SK-MEL-5 (cell line): ENCODE measurements around the gene PAX4. TPM values are rescaled to one million over a fixed set of nuclear protein-coding genes. Genes with fewer than 3 reads are reported as not detected.

ENCODE experiments used
- DNase-seq: peaks from one replicate; pipeline ENCODE4 v3.0.0-alpha.2; 2016; ENCODE audit warnings: low read depth, low spot score
- in situ Hi-C: cut with HindIII; loops from 2 replicates; pipeline ENCODE4 v1.10.0; 2016; ENCODE audit warnings: low sequenced_read_pairs, high pct_unique_total_duplicates, low pct_unique_long_range_greater_than_20kb
- total RNA-seq: library from RNA; depleted of rRNA; stranded (reverse); fragments of >200 nt; shearing (Covaris generic); gene quantifications from 2 replicates; pipeline ENCODE4 v1.2.3, GENCODE V29; 2014; rRNA removed

Gene PAX4
- total RNA-seq, 1 experiment from 2014 or later = not detected

GRCh38 chr7:127566242-127566641 is 51.7 kb downstream of the PAX4 start:
- in situ Hi-C loops = no loop called here

More at GRCh38 chr7:127566242-127566641, 51.7 kb downstream of the PAX4 start:
- no peak for DNase-seq

Other genes with a start within 250 kb of the PAX4 start
- 21.4 and 22.1 TPM in 2 replicates for gene ZNF800, start 225.4 kb downstream of the PAX4 start, total RNA-seq
- 25.8 and 26.9 TPM in 2 replicates for gene GCC1, start 32.5 kb downstream of the PAX4 start, total RNA-seq
- gene ARF5, start 29.7 kb downstream of the PAX4 start, total RNA-seq = 138 and 147 TPM in 2 replicates
- 0.75 and 2.7 TPM in 2 replicates for gene FSCN3, start 24.4 kb downstream of the PAX4 start, total RNA-seq
- 263 and 271 TPM in 2 replicates for gene SND1, start 34.1 kb upstream of the PAX4 start, total RNA-seq